ENCODE measurements around the gene ARPIN.
"Not testable (repeated sequence)": the region's sequence is repeated elsewhere in the genome, so short reads cannot be mapped to it uniquely, and the experiment has no call there.

GRCh38 chr15:89869490-89869889 lies 43.3 kb downstream of the ARPIN start:
- TF ChIP-seq, protein P1, sequence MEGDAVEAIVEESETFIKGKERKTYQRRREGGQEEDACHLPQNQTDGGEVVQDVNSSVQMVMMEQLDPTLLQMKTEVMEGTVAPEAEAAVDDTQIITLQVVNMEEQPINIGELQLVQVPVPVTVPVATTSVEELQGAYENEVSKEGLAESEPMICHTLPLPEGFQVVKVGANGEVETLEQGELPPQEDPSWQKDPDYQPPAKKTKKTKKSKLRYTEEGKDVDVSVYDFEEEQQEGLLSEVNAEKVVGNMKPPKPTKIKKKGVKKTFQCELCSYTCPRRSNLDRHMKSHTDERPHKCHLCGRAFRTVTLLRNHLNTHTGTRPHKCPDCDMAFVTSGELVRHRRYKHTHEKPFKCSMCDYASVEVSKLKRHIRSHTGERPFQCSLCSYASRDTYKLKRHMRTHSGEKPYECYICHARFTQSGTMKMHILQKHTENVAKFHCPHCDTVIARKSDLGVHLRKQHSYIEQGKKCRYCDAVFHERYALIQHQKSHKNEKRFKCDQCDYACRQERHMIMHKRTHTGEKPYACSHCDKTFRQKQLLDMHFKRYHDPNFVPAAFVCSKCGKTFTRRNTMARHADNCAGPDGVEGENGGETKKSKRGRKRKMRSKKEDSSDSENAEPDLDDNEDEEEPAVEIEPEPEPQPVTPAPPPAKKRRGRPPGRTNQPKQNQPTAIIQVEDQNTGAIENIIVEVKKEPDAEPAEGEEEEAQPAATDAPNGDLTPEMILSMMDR (IDR thresholded peaks at IDR 0.05; ENCODE audit: insufficient read depth, low read length) = not testable (repeated sequence)
- TF ChIP-seq REST (IDR thresholded peaks at IDR 0.05; ENCODE audit: insufficient replicate concordance, low read depth); SPI1 (IDR thresholded peaks at IDR 0.05; ENCODE audit: borderline replicate concordance, low read depth); POLR2AphosphoS5 (IDR thresholded peaks at IDR 0.05; ENCODE audit: low read depth): not testable (repeated sequence)
